ENCODE data around the gene SLC39A13.

DNA sequence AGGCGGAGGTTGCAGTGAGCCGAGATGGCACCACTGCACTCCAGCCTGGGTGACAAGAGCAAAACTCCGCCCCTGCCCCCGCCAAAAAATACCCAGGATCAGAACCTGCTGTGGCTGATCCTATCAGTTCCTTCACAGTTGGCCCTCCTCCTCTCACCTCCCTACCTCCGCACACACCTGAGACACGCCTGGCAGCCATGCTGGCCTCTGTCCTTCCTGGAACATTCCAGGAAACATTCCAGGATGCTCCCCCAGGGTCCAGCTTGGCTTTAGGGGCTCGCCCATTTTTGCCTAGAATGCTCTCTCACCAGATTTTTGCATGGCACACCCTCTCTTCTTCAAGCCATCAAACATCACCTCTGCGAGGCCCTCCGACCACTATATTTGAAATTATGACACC lies 38.4 kb downstream of the SLC39A13 start:
- TF ChIP-seq, protein P1, sequence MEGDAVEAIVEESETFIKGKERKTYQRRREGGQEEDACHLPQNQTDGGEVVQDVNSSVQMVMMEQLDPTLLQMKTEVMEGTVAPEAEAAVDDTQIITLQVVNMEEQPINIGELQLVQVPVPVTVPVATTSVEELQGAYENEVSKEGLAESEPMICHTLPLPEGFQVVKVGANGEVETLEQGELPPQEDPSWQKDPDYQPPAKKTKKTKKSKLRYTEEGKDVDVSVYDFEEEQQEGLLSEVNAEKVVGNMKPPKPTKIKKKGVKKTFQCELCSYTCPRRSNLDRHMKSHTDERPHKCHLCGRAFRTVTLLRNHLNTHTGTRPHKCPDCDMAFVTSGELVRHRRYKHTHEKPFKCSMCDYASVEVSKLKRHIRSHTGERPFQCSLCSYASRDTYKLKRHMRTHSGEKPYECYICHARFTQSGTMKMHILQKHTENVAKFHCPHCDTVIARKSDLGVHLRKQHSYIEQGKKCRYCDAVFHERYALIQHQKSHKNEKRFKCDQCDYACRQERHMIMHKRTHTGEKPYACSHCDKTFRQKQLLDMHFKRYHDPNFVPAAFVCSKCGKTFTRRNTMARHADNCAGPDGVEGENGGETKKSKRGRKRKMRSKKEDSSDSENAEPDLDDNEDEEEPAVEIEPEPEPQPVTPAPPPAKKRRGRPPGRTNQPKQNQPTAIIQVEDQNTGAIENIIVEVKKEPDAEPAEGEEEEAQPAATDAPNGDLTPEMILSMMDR (IDR thresholded peaks at IDR 0.05) = no peak
- TF ChIP-seq POLR2A (IDR thresholded peaks at IDR 0.05) = no peak

Measured in thyroid gland (tissue), 4 donors.